GM10266 (cell line): ENCODE data around the gene G3BP2.
"Not testable (repeated sequence)": the region's sequence is repeated elsewhere in the genome, so short reads cannot be mapped to it uniquely, and the experiment has no call there.

Source experiments
- DNase-seq: peaks from one replicate; pipeline ENCODE4 v3.0.0; 2012; ENCODE audit errors: extremely low spot score
- CTCF ChIP-seq: IDR thresholded peaks from 2 replicates; pipeline ENCODE4 v1.5.1; 2012; ENCODE audit warnings: mild to moderate bottlenecking, low read depth; ENCODE audit not compliant: control insufficient read depth, insufficient read depth; ENCODE audit errors: missing control alignments

The G3BP2 gene

GRCh38 chr4:75698162-75698962, 25.2 kb upstream of the G3BP2 start:
- no peak for TF ChIP-seq CTCF
- DNase-seq: peak; percentile 66

- no peak for TF ChIP-seq CTCF
- no peak for DNase-seq
Observed at GRCh38 chr4:75696581-75696980, 23.4 kb upstream of the G3BP2 start.

DNA sequence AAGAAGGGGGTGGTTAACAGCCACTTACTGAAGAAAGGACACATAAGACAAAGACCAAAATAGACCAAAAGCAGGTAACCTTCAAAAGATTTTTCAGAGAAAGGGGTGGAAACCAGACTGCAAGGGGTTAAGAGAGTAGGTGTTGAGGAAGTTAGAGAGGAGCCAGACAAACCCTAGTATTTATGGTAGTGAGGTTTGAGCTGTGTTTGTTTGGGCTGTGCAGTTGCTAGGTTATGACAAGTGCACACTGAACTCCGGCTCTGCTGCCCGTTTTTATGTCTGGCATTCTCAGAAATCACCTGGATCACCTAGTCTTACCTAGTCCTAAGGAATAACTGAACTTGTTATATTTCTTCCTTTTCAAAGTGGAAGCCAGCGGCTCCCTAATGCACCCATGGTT, 22.9 kb upstream of the G3BP2 start:
- TF ChIP-seq CTCF: no peak
- DNase-seq: peak; percentile 48

GRCh38 chr4:75692066-75692465, 18.9 kb upstream of the G3BP2 start:
- DNase-seq: not testable (repeated sequence)

DNA sequence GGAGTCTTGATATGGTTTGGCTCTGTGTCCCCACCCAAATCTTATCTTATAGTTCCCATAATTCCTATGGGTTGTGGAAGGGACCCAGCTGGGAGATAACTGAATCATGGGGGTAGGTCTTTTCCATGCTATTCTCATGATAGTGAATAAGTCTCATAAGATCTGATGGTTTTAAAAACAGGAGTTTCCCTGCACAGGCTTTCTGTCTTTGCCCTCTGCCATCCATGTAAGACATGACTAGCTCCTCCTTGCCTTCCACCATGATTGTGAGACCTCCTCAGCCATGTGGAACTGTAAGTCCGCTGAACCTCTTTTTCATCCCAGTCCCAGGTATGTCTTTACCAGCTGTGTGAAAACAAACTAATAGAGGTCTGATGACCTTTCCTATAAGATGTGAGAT, 13.9 kb upstream of the G3BP2 start:
- DNase-seq: not testable (repeated sequence)

- DNase-seq: no peak
- TF ChIP-seq CTCF: no peak
Observed at GRCh38 chr4:75686346-75686745, 13.1 kb upstream of the G3BP2 start.

GRCh38 chr4:75685546-75686189, 12.5 kb upstream of the G3BP2 start:
- no peak for DNase-seq
- no peak for TF ChIP-seq CTCF

DNA sequence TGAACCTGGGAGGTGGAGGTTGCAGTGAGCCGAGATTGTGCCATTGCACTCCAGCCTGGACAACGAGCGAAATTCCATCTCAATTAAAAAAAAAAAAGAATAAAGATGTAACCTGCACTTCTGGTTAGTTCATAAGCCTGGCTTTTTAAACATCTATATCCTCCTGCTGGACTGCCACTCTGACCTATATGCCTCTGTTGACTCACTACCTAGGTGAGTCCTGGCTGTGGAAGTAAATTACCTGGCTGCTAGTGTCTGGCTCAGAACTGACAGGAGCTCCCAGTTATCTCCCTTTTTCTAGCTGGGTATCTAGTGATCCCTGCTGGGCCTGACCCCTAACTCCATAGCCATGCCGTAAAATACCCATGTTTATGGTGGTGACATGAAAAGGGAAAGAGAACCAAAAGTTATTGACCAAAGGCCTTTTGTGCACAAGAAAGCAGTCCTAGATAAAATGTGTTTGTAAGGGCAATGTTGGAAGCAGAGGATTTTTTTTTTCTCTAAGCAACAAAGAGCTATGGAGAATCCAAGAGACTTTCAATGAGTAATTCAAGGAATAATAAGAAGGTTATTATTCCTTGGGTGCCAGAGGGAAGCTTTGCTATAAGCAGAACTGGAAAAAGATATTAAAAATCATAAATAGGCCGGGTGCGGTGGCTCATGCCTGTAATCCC, 10.4 kb upstream of the G3BP2 start:
- no peak for DNase-seq
- TF ChIP-seq CTCF: no peak
